A673 (cell line): ENCODE data around the gene FAM120B. TPM values are rescaled to one million over a fixed set of nuclear protein-coding genes. Genes with fewer than 3 reads are reported as not detected.
A peak's percentile ranks its signal among the peaks of the same experiment; 100 is the strongest.

Experiments
- BruUV-seq: library from RNA; stranded (reverse); fragments of 400-500 nt; replicated peaks from 2 replicates; lab custom pipeline; 2021; lab: Mats Ljungman, UMichigan
- CTCF ChIA-PET: fragments of 300-600 bp; sonication (Branson Sonifier 250); formaldehyde crosslinking; loops from one replicate; lab custom pipeline; 2022; ENCODE audit warnings: antibody characterized with exemption; lab: Charles Lee
- POLR2A ChIA-PET: fragments of 300-600 bp; sonication (Branson Sonifier 250); formaldehyde crosslinking; loops from one replicate; lab custom pipeline; 2022; ENCODE audit warnings: antibody characterized with exemption; ENCODE audit not compliant: low non-redundant PET; lab: Charles Lee
- DNase-seq: peaks from one replicate; pipeline ENCODE4 v3.0.0-alpha.2; 2015; ENCODE audit warnings: low spot score
- H3K27ac ChIP-seq: fragments of 200-600 bp; sonication (generic); 2 replicates; pipeline ENCODE4 v1.5.1; 2016; ENCODE audit warnings: mixed run types, low read depth, mild to moderate bottlenecking, mixed read lengths, antibody characterized with exemption, low read length; ENCODE audit not compliant: poor library complexity, severe bottlenecking
- H3K27me3 ChIP-seq: fragments of 200-600 bp; sonication (generic); replicated peaks from 2 replicates; pipeline ENCODE4 v1.6.1; 2017; ENCODE audit warnings: mixed run types, low read depth, mild to moderate bottlenecking, mixed read lengths, antibody characterized with exemption, low read length; ENCODE audit not compliant: insufficient read depth, poor library complexity
- H3K36me3 ChIP-seq: fragments of 200-600 bp; sonication (generic); 2 replicates; pipeline ENCODE4 v1.6.1; 2016; ENCODE audit warnings: mixed run types, mild to moderate bottlenecking, mixed read lengths, antibody characterized with exemption, low read length; ENCODE audit not compliant: insufficient read depth, poor library complexity, severe bottlenecking
- H3K4me1 ChIP-seq: fragments of 200-600 bp; sonication (generic); 2 replicates; pipeline ENCODE4 v1.6.1; 2017; ENCODE audit warnings: mixed run types, mild to moderate bottlenecking, mixed read lengths, antibody characterized with exemption, low read length; ENCODE audit not compliant: insufficient read depth, poor library complexity, severe bottlenecking
- H3K4me3 ChIP-seq: fragments of 200-600 bp; sonication (generic); 2 replicates; pipeline ENCODE4 v1.5.1; 2016; ENCODE audit warnings: low read depth, mixed run types, mild to moderate bottlenecking, mixed read lengths, low read length; ENCODE audit not compliant: poor library complexity, severe bottlenecking
- H3K9me3 ChIP-seq: fragments of 200-600 bp; sonication (generic); 2 replicates; pipeline ENCODE4 v1.6.1; 2016; ENCODE audit warnings: mixed run types, low read depth, mild to moderate bottlenecking, mixed read lengths, antibody characterized with exemption, low read length; ENCODE audit not compliant: poor library complexity, severe bottlenecking
- CTCF ChIP-seq: fragments of 300-800, 200-600 bp; sonication (generic); conservative IDR thresholded peaks from 2 replicates; pipeline ENCODE4 v1.5.1; 2017; ENCODE audit warnings: low read depth, mild to moderate bottlenecking, antibody characterized with exemption, low read length, moderate library complexity, mixed read lengths
- EZH2 ChIP-seq: fragments of 200-600 bp; sonication (generic); IDR thresholded peaks from 2 replicates; pipeline ENCODE4 v1.6.1; 2017; ENCODE audit warnings: borderline replicate concordance, low read depth, mild to moderate bottlenecking, mixed read lengths, antibody characterized with exemption, low read length; ENCODE audit not compliant: poor library complexity, severe bottlenecking
- intact Hi-C: fragments of 100-400 bp; cut with micrococcal nuclease; formaldehyde crosslinking; loops from one replicate; pipeline ENCODE4 v1.10.0; 2022; ENCODE audit not compliant: unreplicated experiment
- total RNA-seq: library from RNA; stranded (reverse); gene quantifications from 2 replicates; pipeline ENCODE4 v1.2.3, GENCODE V29; 2021

FAM120B gene
- total RNA-seq, 1 experiment from 2014 or later: 31.6 TPM

- H3K4me3 ChIP-seq: peak overlapping the region; percentile 44
- DNase-seq: no peak
- intact Hi-C loops: loop anchor here (10.0 kb wide), 2 partner anchors 220 to 350 kb away; no protein-coding TSS in a partner anchor
- no peak overlapping the region for H3K27ac ChIP-seq
- H3K27me3 ChIP-seq: peaks cover 85% of the 10 kb centered on the region
- TF ChIP-seq EZH2 (no peak), CTCF (no peak)
- no peaks in the 10 kb centered on the region for H3K36me3 ChIP-seq
- H3K4me1 ChIP-seq: peaks cover 28% of the 10 kb centered on the region
- POLR2A ChIA-PET: no interaction called here
- BruUV-seq: no TSS peak
- H3K9me3 ChIP-seq: no peaks in the 10 kb centered on the region
- CTCF ChIA-PET: no interaction called here
These were observed 11.6 kb upstream of the FAM120B start for GRCh38 chr6:170294813-170295509.

GRCh38 chr6:170295510-170296422 is 10.8 kb upstream of the FAM120B start:
- DNase-seq: peak; percentile 48
- Histone ChIP-seq H3K27ac (no peak overlapping the region), H3K4me1 (peaks cover 28% of the 10 kb centered on the region), H3K9me3 (no peaks in the 10 kb centered on the region), H3K36me3 (no peaks in the 10 kb centered on the region), H3K4me3 (peak overlapping the region; percentile 44), H3K27me3 (peaks cover 82% of the 10 kb centered on the region)
- intact Hi-C loops: loop anchor here (10.0 kb wide), 2 partner anchors 219 to 351 kb away; no protein-coding TSS in a partner anchor
- peak; percentile 63 for TF ChIP-seq EZH2
- TF ChIP-seq CTCF: no peak
- POLR2A ChIA-PET: no interaction called here
- CTCF ChIA-PET: no interaction called here
- no TSS peak for BruUV-seq

- H3K36me3 ChIP-seq: no peaks in the 10 kb centered on the region
- peak overlapping the region; percentile 44 for H3K4me3 ChIP-seq
- no peak overlapping the region for H3K27ac ChIP-seq
- no peaks in the 10 kb centered on the region for H3K9me3 ChIP-seq
- TF ChIP-seq EZH2 (no peak), CTCF (no peak)
- intact Hi-C loops: loop anchor here (10.0 kb wide), 2 partner anchors 218 to 352 kb away; no protein-coding TSS in a partner anchor
- H3K4me1 ChIP-seq: peaks cover 25% of the 10 kb centered on the region
- POLR2A ChIA-PET: no interaction called here
- CTCF ChIA-PET: no interaction called here
- H3K27me3 ChIP-seq: peaks cover 78% of the 10 kb centered on the region
- BruUV-seq: no TSS peak
- DNase-seq: no peak
These were observed 10.2 kb upstream of the FAM120B start for GRCh38 chr6:170296423-170296745.
